GM18505 (cell line): ENCODE results near the gene BCL2.

Experiments
- ATAC-seq: cut with Tn5 transposase; IDR thresholded peaks from one replicate; pipeline ENCODE4 v1.9.1; 2021; ENCODE audit not compliant: unreplicated experiment
- POLR2A ChIP-seq: IDR thresholded peaks from 4 replicates; pipeline ENCODE4 v1.6.1; 2011; ENCODE audit warnings: borderline replicate concordance; ENCODE audit not compliant: insufficient read depth, insufficient read length; ENCODE audit errors: extremely low read depth

BCL2 gene

DNA sequence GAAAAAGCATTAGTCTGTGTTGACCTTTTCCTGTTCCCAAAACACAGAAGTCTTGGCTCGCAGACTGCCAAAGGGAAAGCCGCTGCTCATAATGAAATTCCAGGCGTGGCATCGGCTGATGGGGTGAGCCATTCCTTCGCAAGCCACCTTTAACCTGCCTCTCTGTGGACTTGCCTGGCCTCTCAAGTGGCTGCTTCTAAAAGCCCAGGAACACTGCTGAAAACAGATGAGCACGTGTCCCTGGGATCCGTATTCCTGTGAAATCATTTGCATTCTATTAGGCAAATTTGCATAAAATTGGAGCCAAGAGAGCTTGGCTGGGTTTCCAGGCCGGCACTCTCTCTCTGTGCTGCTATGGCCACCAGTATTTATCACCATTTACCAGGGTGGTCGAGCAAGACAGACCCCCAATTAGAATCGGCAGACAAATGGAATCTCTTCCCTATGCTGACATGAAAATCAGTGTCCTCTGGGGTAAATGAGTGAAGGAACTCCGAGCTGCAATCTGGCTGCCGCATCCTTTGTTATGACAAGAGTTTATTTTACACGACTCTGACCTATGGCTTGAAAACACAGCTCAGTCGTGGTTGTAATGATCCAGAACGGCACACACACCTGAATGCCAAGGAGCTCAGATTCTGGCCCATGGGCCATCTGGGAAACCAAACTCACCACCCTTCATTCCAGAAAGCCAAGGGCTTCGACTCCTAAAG lies 21.7 kb downstream of the BCL2 start:
- ATAC-seq: no peak
- TF ChIP-seq POLR2A: no peak

DNA sequence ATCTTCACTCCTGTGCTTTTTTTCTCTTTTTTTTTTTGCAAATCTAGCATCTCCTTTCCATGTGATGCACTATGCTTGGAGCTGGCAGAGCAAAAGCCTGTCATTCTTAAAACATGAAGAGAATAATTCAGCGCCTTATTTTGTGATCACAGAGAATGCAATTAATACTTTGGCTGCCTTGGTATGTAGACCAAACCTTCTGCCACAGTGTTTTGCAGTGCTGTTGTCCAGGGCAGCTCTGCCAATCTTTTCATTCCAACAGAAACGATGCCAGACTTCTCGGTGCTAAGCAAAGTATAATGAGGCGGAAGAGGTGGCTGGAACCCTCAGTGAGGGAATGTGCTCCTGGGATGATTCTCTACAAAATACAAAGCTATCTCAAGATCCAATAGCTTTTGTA lies 25.6 kb downstream of the BCL2 start:
- ATAC-seq: no peak
- TF ChIP-seq POLR2A: no peak

DNA sequence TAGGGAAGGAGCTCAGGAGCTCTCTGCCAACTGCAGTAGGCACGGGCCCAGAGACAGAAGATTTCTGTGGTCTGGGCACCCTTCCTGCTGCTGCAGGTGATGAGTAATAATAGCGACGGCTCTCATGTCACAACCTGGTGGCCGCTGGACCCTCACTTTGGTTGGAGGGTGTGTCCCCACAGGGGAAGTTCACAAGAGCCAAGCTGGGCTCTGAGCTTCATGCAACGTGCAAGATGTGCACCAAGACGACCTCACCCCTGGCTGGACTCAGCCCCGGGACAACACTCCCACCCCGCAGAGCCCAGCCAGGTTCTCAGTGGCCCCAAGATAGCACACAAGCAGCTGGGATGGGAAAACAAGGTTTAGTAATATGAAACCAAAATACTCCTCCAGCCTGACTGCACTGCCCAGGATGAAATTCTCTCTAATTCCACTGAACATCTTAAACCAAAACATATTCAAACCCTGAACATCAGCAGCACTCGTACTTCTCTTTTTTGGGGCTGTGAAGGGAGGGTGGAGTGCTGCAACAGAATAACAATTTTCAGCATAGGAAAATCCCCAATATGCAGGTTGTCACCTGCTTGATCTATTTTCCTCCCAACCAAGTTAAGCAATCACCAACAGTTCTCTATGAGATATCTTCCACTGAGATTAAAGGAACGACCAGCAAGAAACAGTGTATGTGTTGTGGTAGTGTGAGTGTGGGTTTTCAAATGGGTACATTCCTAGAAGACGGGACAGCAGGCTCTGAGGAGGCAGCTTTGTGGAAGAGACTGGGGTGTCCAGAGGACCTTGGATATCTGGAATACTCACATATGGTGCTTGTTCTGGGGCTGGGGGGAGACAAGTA lies 26.5 kb downstream of the BCL2 start:
- no peak for TF ChIP-seq POLR2A
- peak; percentile 63 for ATAC-seq

DNA sequence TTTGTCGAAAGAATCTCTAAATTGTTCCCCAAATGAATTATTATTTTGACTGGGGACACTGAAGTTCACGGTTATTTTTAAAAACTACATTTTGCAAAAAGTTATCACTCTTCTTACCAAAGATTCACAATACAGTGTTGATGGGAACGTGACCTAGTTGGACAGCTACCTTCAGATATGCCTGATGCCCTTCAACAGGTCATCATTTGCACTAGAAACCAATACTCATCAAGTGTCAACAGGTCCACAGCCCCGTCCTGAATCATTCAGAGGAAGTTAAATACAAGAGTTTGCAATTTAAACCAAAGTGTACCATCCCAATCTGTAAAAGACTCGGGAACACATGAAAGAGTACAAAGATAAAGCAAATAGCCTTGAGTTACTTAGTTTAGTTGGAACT lies 28.3 kb downstream of the BCL2 start:
- TF ChIP-seq POLR2A: no peak

DNA sequence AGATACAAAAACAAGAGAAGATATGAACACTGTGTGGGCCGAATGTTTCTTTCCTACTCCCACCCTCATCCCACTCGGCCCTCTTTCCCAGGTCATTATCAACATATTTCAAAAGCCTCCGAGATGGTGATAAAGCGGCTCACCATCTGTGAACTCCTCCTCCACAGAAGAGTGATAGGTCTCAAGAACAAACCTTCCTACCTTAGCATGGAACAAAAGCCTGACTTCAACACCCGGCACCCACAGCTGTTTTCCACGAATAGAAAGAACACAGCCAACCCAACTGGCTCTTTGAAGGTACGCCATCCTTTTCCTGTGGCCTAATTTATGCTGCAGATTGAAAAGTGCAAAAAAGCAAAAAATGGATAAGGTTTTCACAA lies 28.8 kb downstream of the BCL2 start:
- ATAC-seq: no peak
- TF ChIP-seq POLR2A: no peak

More for the DNA sequence above, 28.3 kb downstream of the BCL2 start:
- ATAC-seq: no peak

DNA sequence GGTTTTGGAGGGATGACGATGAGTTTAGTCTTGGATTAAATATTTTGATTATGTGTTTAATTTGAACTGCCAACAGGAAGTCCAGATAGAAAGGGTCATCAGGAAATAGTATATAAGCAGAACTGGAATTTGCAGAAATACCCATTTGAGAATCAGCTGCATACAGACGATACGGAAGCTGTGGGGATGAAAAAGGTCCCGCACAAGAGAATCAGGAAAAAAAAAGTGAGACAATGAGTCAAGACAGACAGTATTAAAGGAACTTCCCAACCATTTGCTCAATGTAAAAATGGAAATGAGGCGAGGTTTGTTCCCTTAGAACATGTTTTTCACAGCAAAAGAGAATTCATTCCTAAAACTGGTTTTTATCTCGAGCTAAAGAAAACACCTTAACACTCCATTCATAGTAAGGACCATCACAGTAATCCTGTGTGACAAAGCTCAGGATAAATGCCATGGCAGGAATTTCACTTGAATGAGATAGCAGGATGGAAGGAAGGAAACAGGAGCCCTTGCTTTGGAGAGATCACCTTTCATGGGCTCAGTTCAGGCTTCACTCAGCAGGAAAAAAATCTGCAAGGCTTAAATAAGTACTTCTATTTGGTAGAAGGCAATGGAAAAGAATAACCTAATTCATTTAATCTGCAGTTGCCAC lies 29.3 kb downstream of the BCL2 start:
- no peak for TF ChIP-seq POLR2A
- no peak for ATAC-seq

DNA sequence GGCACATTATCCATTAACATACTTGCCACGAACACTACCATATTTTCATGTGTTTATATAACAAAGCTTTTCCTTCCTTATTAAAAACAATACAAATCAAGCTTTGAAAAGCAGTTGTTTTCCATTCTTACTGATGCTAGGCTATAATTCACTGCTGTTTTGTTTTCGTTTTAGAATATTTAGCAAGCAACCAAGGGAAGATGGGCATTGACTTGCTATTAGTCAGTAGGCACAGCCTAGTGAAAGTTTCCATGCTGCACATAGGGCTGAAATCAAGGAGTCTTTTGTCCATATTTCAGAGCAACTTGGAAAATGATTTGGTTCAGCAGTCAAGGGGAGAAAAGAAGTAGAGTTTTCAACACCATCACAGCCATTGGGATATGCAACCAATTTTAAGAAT lies 31.3 kb downstream of the BCL2 start:
- no peak for ATAC-seq

DNA sequence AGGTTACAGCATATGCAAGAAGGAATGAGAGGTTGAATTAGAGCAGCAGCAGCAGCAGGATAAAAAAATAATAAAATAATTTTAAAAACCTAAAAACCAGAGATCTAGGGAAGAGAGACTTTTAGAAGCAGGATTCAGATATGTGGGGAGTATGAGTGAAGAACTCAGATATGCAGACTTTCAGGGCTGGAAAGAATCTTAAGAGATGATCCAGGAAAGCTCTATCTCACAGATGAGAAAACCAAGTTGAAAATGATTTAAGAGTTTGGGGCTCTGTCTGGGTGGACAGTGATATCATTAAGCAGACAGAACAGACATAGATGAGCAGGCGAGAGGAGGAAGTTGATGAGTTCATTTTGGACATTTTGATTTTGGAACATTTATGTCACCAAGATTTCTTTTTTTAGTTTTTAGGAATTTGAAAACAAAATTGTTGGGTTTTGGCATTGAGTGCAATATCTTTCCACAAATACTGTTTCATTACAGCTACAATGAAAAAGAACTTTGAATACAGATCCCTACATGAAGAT lies 31.8 kb downstream of the BCL2 start:
- TF ChIP-seq POLR2A: no peak

More for the DNA sequence above, 31.3 kb downstream of the BCL2 start:
- TF ChIP-seq POLR2A: no peak

DNA sequence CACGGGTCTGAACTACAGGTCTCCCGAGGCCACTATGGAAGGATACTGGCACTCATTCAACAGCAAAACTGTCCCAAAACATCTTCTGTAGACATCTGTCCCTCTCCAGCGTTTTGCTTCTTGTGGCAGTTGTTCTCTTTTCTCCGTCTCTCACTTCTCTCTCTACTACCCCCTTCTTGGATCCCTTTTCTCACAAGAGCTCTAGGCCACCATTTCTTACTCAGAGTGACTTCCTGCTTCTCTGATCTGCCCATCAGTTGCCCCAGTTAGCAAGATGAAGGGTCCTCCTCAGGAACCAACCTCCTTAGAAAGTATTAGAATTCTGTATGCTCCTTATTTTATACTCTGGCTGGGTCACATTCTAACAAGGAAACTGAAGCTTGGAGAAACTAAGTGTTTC lies 32.6 kb downstream of the BCL2 start:
- ATAC-seq: no peak
- no peak for TF ChIP-seq POLR2A

More for the DNA sequence above, 31.8 kb downstream of the BCL2 start:
- no peak for ATAC-seq

DNA sequence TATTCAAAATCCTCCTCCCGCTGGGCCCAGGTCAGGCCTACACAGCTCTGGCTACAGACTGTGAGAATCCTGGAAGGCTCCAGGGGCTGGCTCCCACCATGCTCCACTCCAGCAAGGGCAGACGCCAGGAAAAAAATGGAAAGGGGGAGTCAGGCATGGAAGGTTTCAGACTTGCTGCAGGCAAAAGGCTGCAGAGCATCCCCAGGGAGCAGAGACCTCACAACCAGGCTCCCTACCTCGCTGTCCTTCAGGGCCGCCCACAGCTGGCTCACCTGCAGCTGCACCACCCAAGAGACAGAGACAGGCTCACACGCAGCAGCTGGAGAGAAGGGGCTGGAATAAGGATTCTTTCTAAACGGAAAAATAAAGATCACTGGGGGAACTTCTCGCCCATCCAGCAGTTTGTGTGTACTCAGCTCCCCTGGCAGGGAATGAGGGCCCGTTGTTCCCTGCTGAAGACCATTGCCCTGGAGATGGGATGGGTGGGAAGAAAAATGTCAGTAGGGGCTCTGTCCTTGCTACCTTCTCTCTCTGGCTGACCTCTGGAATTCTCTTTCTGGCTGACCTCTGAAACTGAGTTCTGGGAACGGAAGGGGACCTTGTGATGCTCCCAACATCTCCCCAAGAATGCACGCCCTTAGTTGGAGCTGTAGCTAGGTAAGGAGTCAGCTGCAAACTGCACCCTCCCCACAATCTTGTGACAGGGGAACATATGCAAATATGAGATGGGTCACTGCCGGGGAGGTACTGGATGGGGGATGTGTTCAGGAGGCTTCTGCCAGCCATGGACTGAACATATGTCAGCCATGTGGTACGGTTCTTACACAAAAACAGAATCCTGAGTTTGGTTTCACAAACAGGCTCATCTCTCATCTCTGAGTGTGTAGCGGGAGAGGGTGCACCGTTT lies 34.5 kb downstream of the BCL2 start:
- peak; percentile 67 for TF ChIP-seq POLR2A
- ATAC-seq: peak; percentile 94

DNA sequence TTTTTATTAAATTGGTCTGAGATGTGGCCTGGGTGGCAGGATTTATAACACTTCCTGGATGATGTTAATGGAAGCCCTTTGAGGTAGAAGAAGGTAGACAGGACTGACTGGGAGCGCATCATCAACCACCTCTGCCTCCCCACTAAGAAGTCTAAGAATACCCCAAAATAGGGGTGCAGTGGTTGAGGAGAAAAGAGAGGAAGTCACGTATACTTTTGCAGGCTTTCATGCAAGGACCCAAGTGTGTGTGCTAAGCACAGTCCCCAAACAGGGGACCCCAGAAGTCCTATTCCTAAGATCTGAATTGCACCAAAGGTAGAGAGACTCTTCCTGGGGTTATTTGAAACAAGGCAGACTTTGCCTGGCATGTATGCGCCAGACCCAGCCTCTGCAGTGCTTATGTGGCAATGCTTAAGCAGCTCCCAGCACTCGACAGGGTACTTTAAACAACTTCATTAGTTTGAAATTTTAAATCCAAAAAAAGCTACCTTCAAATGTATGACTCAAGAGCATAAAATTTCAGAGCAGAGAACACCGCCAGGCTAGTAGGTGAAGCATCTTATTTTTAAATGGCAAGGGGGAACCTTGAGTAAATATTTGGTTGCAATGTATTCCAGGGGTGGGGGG lies 35.3 kb downstream of the BCL2 start:
- no peak for TF ChIP-seq POLR2A
- ATAC-seq: no peak

DNA sequence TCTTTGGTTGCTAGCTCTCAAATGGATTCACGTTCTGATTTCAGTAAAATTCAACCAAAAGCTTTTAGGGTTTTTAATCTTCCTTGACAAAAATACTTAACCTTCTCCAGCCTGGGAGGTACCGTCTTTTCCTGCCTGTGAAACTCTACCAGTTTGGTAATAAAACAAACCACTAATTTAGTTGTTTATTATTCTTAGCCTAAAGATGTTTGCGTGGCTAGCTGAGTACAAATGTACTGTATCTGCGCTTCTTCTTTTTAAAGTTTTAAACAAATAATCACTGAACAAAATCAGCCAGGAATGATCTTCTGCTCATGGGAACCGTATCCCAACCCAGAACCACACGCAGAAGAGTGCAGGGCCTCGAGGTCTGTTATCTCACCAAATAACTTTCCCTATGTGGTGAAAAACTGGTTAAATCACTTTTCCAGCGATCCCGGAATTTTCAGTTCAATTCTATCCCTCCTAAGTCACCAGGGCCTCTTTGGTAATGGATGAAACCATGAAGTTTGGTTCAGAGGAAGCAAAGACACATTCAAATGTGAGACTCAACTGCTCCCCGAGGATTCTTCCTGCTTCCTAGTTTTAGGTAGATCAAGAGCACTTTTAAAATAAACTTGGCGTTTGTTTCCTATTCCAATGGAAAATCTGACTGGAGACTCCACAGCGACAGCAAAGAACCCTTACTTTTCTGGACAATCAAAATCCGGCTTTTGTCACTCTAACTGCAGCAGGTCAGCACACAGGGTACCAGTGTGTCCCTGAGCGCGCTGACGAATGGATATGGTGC lies 36.1 kb downstream of the BCL2 start:
- ATAC-seq: no peak
- TF ChIP-seq POLR2A: no peak

DNA sequence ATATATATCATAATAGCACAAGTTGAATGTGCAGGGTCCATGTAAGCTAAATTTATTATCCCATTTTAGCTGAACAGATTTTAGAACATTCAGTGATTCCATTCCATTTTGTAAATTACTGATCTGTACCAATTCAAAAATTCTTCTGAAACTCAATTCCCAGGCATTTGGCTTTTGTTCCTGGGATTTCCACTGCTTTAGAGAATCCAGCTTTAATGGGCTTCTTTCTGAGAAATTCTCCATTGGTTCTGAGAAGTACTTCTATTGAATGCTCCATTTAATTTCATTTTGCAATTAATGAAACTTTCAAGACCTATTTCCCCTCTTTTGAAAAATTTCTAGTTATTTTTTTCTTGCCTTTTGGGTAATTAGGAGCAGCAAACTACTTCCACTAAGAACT lies 36.8 kb downstream of the BCL2 start:
- no peak for TF ChIP-seq POLR2A
- no peak for ATAC-seq
